GM21381 (cell line): ENCODE results near the gene NOM1.

ENCODE experiments used
- ATAC-seq: cut with Tn5 transposase; IDR thresholded peaks from one replicate; pipeline ENCODE4 v1.9.1; 2021; ENCODE audit warnings: mild to moderate bottlenecking, moderate library complexity; ENCODE audit not compliant: unreplicated experiment

NOM1 gene

GRCh38 chr7:157014635-157015555 is 65.4 kb downstream of the NOM1 start:
- ATAC-seq: no peak

GRCh38 chr7:157016024-157016351 is 66.5 kb downstream of the NOM1 start:
- peak; percentile 6 for ATAC-seq

- ATAC-seq: peak; percentile 66
These were observed 67.0 kb downstream of the NOM1 start for GRCh38 chr7:157016352-157017041.

GRCh38 chr7:157017149-157017548 is 67.6 kb downstream of the NOM1 start:
- ATAC-seq: no peak

GRCh38 chr7:157017603-157018327 is 68.3 kb downstream of the NOM1 start:
- no peak for ATAC-seq

GRCh38 chr7:157018328-157018996 is 69.0 kb downstream of the NOM1 start:
- no peak for ATAC-seq

GRCh38 chr7:157018997-157019608 is 69.6 kb downstream of the NOM1 start:
- no peak for ATAC-seq

- no peak for ATAC-seq
These were observed 70.4 kb downstream of the NOM1 start for GRCh38 chr7:157019718-157020451.

- ATAC-seq: no peak
These were observed 71.1 kb downstream of the NOM1 start for GRCh38 chr7:157020514-157021070.

GRCh38 chr7:157021071-157021870 is 71.8 kb downstream of the NOM1 start:
- no peak for ATAC-seq

GRCh38 chr7:157021871-157022680 is 72.6 kb downstream of the NOM1 start:
- ATAC-seq: no peak
